HepG2 (cell line): Measurements from ENCODE around the gene EFNA2. TPM values are rescaled to one million over a fixed set of nuclear protein-coding genes. Genes with fewer than 3 reads are reported as not detected.
A peak's percentile ranks its signal among the peaks of the same experiment; 100 is the strongest.

ENCODE experiments used
- FOXA1 ChIP-seq, 2 experiments: fragments of 450-650 bp in 1 of 2; sonication (generic) in 1 of 2; formaldehyde crosslinking in 1 of 2; IDR thresholded peaks; 2 replicates each; pipeline versions ENCODE4 v1.4.0 to v1.6.1; 2016 to 2020; ENCODE audit warnings: missing genetic modification reagents in 1 of 2
- FOXA3 ChIP-seq: IDR thresholded peaks from 2 replicates; pipeline ENCODE4 v1.6.1; 2016; ENCODE audit warnings: missing genetic modification reagents, missing compliant biosample characterization
- HDAC1 ChIP-seq: sonication (generic); formaldehyde crosslinking; IDR thresholded peaks from 2 replicates; pipeline ENCODE4 v1.5.1; 2020; ENCODE audit warnings: mild to moderate bottlenecking, missing genetic modification reagents
- HOXA5 ChIP-seq: sonication (generic); formaldehyde crosslinking; IDR thresholded peaks from 2 replicates; pipeline ENCODE4 v1.4.0; 2020; ENCODE audit warnings: missing genetic modification reagents
- KAT2B ChIP-seq: fragments of 150-350 bp; IDR thresholded peaks from 2 replicates; pipeline ENCODE4 v1.6.1; 2014; ENCODE audit warnings: low read depth, low read length, borderline replicate concordance
- KDM5B ChIP-seq: sonication (generic); formaldehyde crosslinking; IDR thresholded peaks from 2 replicates; pipeline ENCODE4 v1.4.0; 2020; ENCODE audit warnings: missing genetic modification reagents, mild to moderate bottlenecking, borderline replicate concordance
- MAF1 ChIP-seq: sonication (generic); formaldehyde crosslinking; IDR thresholded peaks from 2 replicates; pipeline ENCODE4 v1.5.0; 2020; ENCODE audit warnings: missing genetic modification reagents, borderline replicate concordance
- MEIS1 ChIP-seq: sonication (generic); formaldehyde crosslinking; IDR thresholded peaks from 2 replicates; pipeline ENCODE4 v1.9.0; 2021; ENCODE audit warnings: mild to moderate bottlenecking, missing genetic modification reagents, moderate library complexity, borderline replicate concordance
- NFE2 ChIP-seq: sonication (generic); formaldehyde crosslinking; IDR thresholded peaks from 2 replicates; pipeline ENCODE4 v1.4.0; 2020; ENCODE audit warnings: missing genetic modification reagents
- PAX8 ChIP-seq: sonication (generic); formaldehyde crosslinking; IDR thresholded peaks from 2 replicates; pipeline ENCODE4 v1.8.0; 2022; ENCODE audit warnings: mild to moderate bottlenecking, missing genetic modification reagents, borderline replicate concordance
- PHF21A ChIP-seq: sonication (generic); formaldehyde crosslinking; IDR thresholded peaks from 2 replicates; pipeline ENCODE4 v1.5.0; 2020; ENCODE audit warnings: mild to moderate bottlenecking, missing genetic modification reagents
- RBFOX2 ChIP-seq: fragments of 200-400 bp; formaldehyde crosslinking; IDR thresholded peaks from 2 replicates; pipeline ENCODE4 v1.6.1; 2017; ENCODE audit warnings: low read depth, mild to moderate bottlenecking, low read length
- SRSF1 ChIP-seq: fragments of 200-400 bp; formaldehyde crosslinking; optimal IDR thresholded peaks from 2 replicates; pipeline ENCODE3; 2017; ENCODE audit warnings: mild to moderate bottlenecking, low read depth, low read length, moderate library complexity
- TCF7 ChIP-seq: sonication (generic); IDR thresholded peaks from 2 replicates; pipeline ENCODE4 v1.6.1; 2016; ENCODE audit warnings: antibody characterized with exemption, low read depth
- TIGD3 ChIP-seq: sonication (generic); formaldehyde crosslinking; IDR thresholded peaks from 2 replicates; pipeline ENCODE4 v1.5.1; 2020; ENCODE audit warnings: mild to moderate bottlenecking, missing genetic modification reagents, borderline replicate concordance
- ZFP37 ChIP-seq: sonication (generic); formaldehyde crosslinking; IDR thresholded peaks from 2 replicates; pipeline ENCODE4 v1.4.0; 2020; ENCODE audit warnings: missing genetic modification reagents, borderline replicate concordance
- ZFP91 ChIP-seq: sonication (generic); formaldehyde crosslinking; IDR thresholded peaks from 2 replicates; pipeline ENCODE4 v1.9.0; 2022; ENCODE audit warnings: missing genetic modification reagents, mild to moderate bottlenecking, borderline replicate concordance
- ZMYM3 ChIP-seq: sonication (generic); formaldehyde crosslinking; IDR thresholded peaks from 2 replicates; pipeline ENCODE4 v1.5.1; 2020; ENCODE audit warnings: mild to moderate bottlenecking, missing genetic modification reagents
- ZNF12 ChIP-seq: sonication (generic); formaldehyde crosslinking; IDR thresholded peaks from 2 replicates; pipeline ENCODE4 v1.5.0; 2020; ENCODE audit warnings: missing genetic modification reagents
- ZNF230 ChIP-seq: sonication (generic); formaldehyde crosslinking; IDR thresholded peaks from 2 replicates; pipeline ENCODE4 v1.4.0; 2020; ENCODE audit warnings: mild to moderate bottlenecking, missing genetic modification reagents
- ZNF33B ChIP-seq: sonication (generic); formaldehyde crosslinking; IDR thresholded peaks from 2 replicates; pipeline ENCODE4 v1.5.1; 2020; ENCODE audit warnings: mild to moderate bottlenecking, missing genetic modification reagents
- ZNF460 ChIP-seq: sonication (generic); formaldehyde crosslinking; IDR thresholded peaks from 2 replicates; pipeline ENCODE4 v1.5.1; 2020; ENCODE audit warnings: missing genetic modification reagents, mild to moderate bottlenecking, borderline replicate concordance
- ZNF619 ChIP-seq: sonication (generic); formaldehyde crosslinking; IDR thresholded peaks from 2 replicates; pipeline ENCODE4 v1.4.0; 2020; ENCODE audit warnings: mild to moderate bottlenecking, missing genetic modification reagents
- ZNF644 ChIP-seq: IDR thresholded peaks from 2 replicates; pipeline ENCODE4 v1.6.1; 2016; ENCODE audit warnings: low read depth
- ZNF772 ChIP-seq: sonication (generic); formaldehyde crosslinking; IDR thresholded peaks from 2 replicates; pipeline ENCODE4 v1.5.0; 2020; ENCODE audit warnings: mild to moderate bottlenecking, missing genetic modification reagents
- ZNF782 ChIP-seq: sonication (generic); formaldehyde crosslinking; IDR thresholded peaks from 2 replicates; pipeline ENCODE4 v1.4.0; 2020; ENCODE audit warnings: missing genetic modification reagents, mild to moderate bottlenecking, borderline replicate concordance
- ZNF792 ChIP-seq: IDR thresholded peaks from 2 replicates; pipeline ENCODE4 v1.6.1; 2016
- ZNF83 ChIP-seq: sonication (generic); formaldehyde crosslinking; IDR thresholded peaks from 2 replicates; pipeline ENCODE4 v1.4.0; 2020; ENCODE audit warnings: missing genetic modification reagents, mild to moderate bottlenecking, borderline replicate concordance
- polyA plus RNA-seq, 8 experiments: library from polyadenylated mRNA; depleted of rRNA in 3 of 8; stranded (reverse) in 7 of 8; unstranded in 1 of 8; fragments of >200 nt; fragmentation: Illumina TruSeq in 4 of 8; extraction: Trizol in 4 of 8; gene quantifications; 2 replicates each; pipeline versions ENCODE4 v1.2.1 to v1.2.3, GENCODE V29; 2011 to 2016; ENCODE audit warnings: low read depth in 4 of 8, missing spikeins in 1 of 8, mixed read lengths in 1 of 8; ENCODE audit not compliant: insufficient read depth in 1 of 8
- total RNA-seq, 5 experiments: library from RNA; depleted of rRNA; stranded (reverse); fragments of >200 nt; fragmentation: Illumina TruSeq; extraction: Trizol; gene quantifications; 2 replicates each; pipeline ENCODE4 v1.2.3, GENCODE V29; 2016; ENCODE audit warnings: low read depth in 1 of 5

Gene EFNA2
- total and polyA plus RNA-seq, 2 of the 13 experiments (the other 11 are each of a cell fraction or from before 2014, with no cell fraction given) = 6.0 to 9.9 TPM

GRCh38 chr19:1290703-1291651 is 5.3 kb downstream of the EFNA2 start (continued):
- peak; percentile 60; the same call in 1 of the 2 replicates for TF ChIP-seq KDM5B (CRISPR knock-in tag)
- no peak for TF ChIP-seq NFE2
- peak; percentile 83; the same call in 1 of the 2 replicates for TF ChIP-seq ZNF772 (CRISPR knock-in tag)
- TF ChIP-seq ZNF33B = no peak
- peak; percentile 90 for TF ChIP-seq HDAC1
- no peak for TF ChIP-seq MAF1 (CRISPR knock-in tag)
- no peak; the same call in none of the 2 replicates for TF ChIP-seq ZNF792 (CRISPR knock-in tag)
- TF ChIP-seq ZNF83 (CRISPR knock-in tag) = 0 out of 2 replicates have a peak, but pooled peaks have one; percentile 30
- peak; percentile 90 for TF ChIP-seq HOXA5 (CRISPR knock-in tag)
- peak; percentile 72 for TF ChIP-seq FOXA3
- TF ChIP-seq ZNF12 = 0 out of 2 replicates have a peak, but pooled peaks have one; percentile 29
- no peak for TF ChIP-seq ZNF644 (CRISPR knock-in tag)
- peak; percentile 80 for TF ChIP-seq RBFOX2
- no peak for TF ChIP-seq TIGD3 (CRISPR knock-in tag)
- 0 out of 2 replicates have a peak, but pooled peaks have one; percentile 4 for TF ChIP-seq TCF7
- peak; percentile 81; the same call in 1 of the 2 replicates for TF ChIP-seq ZFP37 (CRISPR knock-in tag)
- peak; percentile 99 for TF ChIP-seq PHF21A (CRISPR knock-in tag)
- no peak for TF ChIP-seq ZNF619
- no peak for TF ChIP-seq SRSF1
- TF ChIP-seq ZNF460 = no peak; the same call in 1 of the 2 replicates
- no peak for TF ChIP-seq KAT2B
- no peak for TF ChIP-seq ZNF782 (CRISPR knock-in tag)
- no peak for TF ChIP-seq FOXA1 (IDR thresholded peaks at IDR 0.05)
- no peak for TF ChIP-seq FOXA1 (CRISPR knock-in tag; IDR thresholded peaks at IDR 0.05)
- TF ChIP-seq ZMYM3 (CRISPR knock-in tag) = peak; percentile 76; the same call in 1 of the 2 replicates
- no peak for TF ChIP-seq PAX8 (CRISPR knock-in tag)
- TF ChIP-seq ZNF230 (CRISPR knock-in tag) = peak; percentile 73; the same call in 1 of the 2 replicates
- peak; percentile 88; the same call in 1 of the 2 replicates for TF ChIP-seq MEIS1 (CRISPR knock-in tag)
- TF ChIP-seq ZFP91 (CRISPR knock-in tag) = peak; percentile 87; the same call in 1 of the 2 replicates
